ENCODE data around the gene MRPL55.

MRPL55 gene

GRCh38 chr1:228109073-228109961 is at the start of gene MRPL55:
MRPL55 (minus strand) TSS chr1:228109299; CDS start chr1:228108260, 1,039 bp downstream.
- DNase-seq (ENCODE audit: low read depth): peak; percentile 93

DNA sequence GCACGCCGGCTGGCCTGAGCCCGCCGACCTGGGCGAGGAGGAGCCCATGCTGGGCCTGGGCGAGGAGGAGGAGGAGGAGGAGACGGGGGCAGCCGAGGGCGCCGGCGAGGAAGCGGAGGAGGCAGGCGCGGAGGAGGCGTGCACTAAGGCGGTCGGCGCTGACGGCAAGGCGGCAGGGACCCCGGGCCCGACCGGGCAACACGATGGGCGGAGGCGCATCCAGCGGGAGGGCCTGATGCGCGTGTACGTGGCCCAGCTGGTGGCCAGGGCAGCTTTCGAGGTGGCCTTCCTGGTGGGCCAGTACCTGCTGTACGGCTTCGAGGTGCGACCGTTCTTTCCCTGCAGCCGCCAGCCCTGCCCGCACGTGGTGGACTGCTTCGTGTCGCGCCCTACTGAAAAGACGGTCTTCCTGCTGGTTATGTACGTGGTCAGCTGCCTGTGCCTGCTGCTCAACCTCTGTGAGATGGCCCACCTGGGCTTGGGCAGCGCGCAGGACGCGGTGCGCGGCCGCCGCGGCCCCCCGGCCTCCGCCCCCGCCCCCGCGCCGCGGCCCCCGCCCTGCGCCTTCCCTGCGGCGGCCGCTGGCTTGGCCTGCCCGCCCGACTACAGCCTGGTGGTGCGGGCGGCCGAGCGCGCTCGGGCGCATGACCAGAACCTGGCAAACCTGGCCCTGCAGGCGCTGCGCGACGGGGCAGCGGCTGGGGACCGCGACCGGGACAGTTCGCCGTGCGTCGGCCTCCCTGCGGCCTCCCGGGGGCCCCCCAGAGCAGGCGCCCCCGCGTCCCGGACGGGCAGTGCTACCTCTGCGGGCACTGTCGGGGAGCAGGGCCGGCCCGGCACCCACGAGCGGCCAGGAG is 49.3 kb upstream of the MRPL55 start:
- no peak for DNase-seq (ENCODE audit: low read depth)

GRCh38 chr1:228157729-228158126 is 48.6 kb upstream of the MRPL55 start:
- no peak for DNase-seq (ENCODE audit: low read depth)

GRCh38 chr1:228156941-228157728 is 48.0 kb upstream of the MRPL55 start:
- DNase-seq (ENCODE audit: low read depth): no peak

DNA sequence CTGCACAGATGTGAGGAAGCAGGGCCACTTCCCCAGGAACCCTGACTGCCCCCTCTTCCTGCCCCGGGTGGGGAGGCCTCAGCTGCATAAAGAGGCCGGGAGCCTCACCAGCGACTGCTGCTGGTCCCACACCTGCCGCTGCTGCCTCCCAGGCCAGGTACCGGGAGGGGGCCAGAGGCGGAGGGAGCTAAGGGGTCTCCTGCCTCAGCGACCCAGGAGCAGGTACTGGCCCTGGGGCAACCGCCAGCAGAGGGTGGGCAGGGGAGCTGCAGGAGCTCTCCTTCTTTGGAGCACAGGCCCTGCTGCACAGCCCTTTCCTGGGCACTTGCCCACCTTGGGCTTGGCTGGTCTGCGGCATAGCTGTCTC is 47.4 kb upstream of the MRPL55 start:
- DNase-seq (ENCODE audit: low read depth): no peak

- no peak for DNase-seq (ENCODE audit: low read depth)
Measured at GRCh38 chr1:228155596-228156514, 46.8 kb upstream of the MRPL55 start.

- DNase-seq (ENCODE audit: low read depth): no peak
Measured at GRCh38 chr1:228154670-228155571, 45.8 kb upstream of the MRPL55 start.

DNA sequence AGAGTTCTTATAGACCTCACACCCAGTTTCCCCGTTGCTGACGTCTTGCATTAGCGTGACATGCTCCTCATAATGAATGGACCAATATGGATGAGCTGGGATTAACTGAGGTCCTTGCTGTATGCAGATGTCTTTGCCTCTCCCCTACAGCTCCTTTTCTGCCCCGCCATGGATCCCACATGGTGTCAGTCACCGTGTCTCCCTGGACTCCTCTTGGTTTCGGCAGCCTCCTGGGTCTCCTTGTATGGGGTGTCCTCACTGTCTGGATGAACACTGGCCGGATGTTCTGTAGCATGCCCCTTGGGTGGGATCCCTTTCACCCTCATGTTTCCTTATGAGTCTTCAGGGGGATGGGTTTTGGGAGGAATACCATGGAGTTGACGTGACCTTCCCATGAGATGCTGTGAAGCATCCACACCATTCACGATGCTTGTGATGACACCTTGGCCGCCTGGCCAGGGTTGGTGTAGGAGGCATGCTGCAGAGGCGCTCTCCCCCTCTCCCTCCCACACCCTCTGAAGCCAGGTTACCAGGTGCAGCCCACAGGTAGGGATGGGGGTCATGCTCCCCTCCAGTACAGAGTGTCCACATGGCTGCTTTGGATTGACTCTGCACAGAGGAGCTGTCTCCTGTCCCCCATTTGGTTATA is 45.0 kb upstream of the MRPL55 start:
- no peak for DNase-seq (ENCODE audit: low read depth)

GRCh38 chr1:228152918-228153258 is 43.8 kb upstream of the MRPL55 start:
- no peak for DNase-seq (ENCODE audit: low read depth)

DNA sequence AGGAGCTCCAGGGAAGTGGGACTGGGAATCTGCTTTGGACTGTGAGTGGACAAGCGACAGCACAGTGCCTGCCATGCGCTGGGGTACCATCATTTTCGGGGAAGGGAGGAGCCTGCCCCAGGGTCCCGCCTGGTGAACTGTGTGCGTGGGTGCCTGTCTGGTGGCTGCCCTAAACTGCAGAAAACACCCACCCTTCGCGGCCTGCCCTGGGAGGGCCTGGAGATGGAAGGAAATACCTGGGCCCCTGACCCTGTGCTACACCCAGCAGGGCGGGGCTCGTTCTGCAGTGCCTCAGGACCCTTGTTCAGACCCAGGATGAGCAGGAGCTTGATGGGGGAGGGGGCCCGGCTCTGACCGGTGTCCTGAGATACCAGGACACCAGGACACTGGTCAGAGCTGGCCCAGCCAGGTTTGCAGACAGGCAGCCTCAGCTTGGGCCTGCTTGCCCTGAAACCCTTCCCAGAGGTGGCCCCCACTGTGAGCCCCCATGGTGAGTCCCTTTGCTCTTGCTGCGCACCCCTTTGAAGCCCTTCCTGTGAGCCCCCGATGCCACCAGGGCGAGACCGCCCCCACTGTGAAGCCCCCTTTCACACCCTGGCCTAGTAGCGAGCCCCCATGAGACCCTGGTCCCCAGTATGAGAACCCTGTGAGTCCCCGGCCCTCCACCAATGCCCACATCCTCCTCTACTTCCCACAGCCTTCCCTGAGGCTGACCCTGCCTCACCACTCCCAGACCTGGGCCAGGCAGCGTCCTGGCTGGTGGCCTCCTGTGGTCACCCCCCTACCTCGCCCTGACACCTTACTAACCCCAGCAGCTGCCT is 43.2 kb upstream of the MRPL55 start:
- no peak for DNase-seq (ENCODE audit: low read depth)

DNA sequence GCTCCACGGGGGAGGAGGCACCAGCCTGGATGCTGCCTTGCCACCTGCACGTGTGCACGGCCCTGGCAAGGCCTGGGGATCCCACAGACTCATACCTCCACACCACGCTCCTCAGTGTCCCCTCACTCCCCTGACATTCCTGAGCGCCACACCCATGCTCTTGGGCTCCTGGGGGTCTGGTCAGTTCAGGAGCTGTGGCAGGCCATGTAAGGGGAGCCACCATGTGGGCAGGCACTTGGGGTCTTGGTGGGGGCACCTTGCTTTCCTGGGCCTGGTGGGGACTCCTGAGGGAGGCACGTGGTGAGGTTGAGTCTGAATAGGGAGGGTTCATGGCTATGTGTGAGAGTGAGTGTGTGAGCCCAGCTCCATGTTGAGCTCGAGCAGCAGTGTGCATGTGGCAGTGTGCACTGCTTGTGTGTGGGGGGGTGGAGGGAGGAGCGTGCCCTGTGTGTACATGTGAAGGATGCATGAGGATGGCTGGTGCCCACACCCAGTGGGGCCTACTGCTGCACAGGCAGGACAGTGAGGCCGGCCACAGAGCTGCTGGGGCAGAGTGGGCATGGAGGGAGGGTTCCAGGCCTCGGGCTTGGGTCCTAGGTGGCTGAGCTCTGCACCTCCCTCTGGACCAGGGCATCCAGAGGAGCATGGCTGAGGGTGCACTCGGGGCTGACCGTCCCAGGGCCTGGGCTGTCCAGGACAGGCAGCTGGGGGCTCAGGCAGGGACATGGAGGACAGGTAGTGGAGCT is 42.3 kb upstream of the MRPL55 start:
- DNase-seq (ENCODE audit: low read depth): no peak

DNA sequence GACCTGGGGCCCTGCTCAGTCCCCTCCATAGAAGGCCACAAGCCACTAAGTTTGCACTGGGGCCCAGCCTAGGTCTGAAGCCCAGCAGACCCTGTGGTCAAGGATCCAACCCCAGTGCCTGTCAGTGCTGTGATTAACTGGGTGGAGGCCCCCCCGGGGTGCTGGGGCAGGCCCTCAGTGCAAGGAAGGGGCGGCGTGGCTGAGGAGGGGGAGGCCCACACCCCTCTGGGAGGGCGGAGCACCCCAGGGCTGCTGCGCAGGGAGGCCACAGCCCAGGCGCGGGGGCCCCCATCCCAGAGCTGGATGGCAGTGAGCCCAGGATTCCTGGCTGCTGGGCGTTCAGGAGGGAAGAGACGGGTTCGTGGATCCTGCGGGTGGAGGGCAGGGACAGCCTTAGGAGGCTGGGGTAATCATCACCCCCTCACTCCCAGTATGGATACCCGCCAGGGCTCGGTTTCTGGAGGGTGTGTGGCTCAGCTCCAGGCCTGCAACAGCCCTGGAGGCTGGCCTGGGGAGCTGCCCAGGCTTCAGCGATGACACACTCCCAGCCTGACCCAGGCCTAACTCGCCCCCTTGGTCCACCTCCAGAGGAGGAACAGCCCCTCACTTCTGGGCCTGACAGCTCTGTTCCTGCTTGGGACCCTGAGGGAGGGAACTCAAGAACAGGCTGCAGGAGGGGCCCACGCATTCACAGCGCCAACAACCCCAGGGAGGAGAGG is 41.5 kb upstream of the MRPL55 start:
- DNase-seq (ENCODE audit: low read depth): no peak

DNA sequence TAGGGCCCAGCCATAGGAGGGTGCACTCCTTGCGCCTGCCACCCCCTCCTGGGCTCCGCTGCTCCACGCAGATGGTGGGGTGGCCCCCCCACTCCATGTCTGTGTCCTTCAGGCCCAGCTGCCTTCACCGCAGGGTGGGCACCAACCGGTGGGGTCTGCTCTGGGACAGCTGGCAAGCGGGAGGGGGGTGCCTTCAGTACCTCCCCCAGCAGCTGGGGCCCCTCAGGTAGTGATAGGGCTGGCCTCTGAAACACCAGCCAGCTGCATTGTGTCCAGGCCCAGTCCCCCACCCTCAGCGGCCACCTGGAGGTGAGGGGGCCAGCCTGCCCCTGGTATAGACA is 41.0 kb upstream of the MRPL55 start:
- no peak for DNase-seq (ENCODE audit: low read depth)

DNA sequence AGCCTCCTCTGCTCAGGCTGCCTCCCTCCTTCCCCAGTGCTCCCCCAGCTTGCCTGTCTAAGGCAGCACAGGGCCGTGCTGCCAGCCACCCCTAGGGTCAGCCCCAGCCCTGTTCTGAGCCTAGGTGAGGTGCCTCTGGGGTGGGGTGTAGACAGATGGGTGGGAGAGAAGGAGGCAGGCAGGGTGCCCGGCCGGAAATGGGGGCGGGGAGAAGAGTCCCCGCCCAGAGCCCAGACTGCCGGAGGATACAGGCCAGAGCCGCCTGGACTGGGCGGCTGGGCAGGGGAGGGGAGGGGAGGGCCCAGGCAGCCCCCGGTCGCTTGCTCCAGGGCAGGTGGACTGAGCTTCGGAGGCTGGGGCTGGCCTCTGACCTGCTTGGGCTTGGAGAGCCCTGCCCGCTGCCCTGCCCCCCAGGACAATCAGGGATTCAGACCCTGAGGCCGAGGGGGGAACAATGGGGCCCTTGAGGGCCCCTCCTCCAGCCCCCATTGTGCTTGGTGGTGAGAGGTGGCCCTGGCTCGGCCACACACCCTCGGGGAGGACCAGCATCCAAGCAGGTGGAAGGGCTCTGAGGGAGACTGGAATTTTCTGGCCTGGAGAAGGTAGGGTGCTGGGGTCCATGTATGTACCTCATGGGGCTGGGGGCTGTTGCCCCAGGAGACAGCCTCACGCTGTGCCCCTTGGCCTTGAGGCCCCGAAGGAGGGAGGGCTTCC is 40.5 kb upstream of the MRPL55 start, which contains the start of gene GJC2:
Gene GJC2, plus strand, starts transcription at position 525 of the 714 bp plus-strand sequence. CDS start 7,829 bp downstream, outside the sequence.
- no peak for DNase-seq (ENCODE audit: low read depth)

GRCh38 chr1:228148935-228149405 is 39.9 kb upstream of the MRPL55 start:
- no peak for DNase-seq (ENCODE audit: low read depth)

DNA sequence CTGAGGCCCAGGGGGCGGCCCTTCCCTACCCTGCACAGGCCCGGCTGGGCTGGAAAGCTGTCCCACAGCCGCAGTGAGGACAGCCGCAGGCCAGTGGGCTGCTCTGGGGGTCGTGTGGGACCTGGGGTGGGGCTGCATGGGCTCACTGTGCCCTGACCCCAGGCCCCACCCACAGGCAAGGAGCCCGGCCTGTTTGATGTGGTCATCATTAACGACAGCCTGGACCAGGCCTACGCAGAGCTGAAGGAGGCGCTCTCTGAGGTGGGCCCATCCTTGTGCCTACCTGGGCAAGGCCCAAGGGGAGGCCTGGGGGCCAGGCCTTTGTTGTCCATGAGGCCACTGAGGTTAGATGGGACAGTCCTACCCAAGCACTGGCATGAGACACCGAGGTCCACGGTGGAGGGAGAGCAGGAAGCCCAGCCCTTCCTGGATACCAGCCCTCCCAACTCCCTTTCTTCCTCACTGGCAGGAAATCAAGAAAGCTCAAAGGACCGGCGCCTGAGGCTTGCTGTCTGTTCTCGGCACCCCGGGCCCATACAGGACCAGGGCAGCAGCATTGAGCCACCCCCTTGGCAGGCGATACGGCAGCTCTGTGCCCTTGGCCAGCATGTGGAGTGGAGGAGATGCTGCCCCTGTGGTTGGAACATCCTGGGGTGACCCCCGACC is 39.2 kb upstream of the MRPL55 start:
- DNase-seq (ENCODE audit: low read depth): no peak

All from T-helper 22 cell (primary cell).